Stimulated activated CD8-positive, alpha-beta memory T cell treated with anti-CD3 and anti-CD28 coated beads, Interleukin-2, amount 100 ng/mL, for 1 hour (primary cell): ENCODE data around the gene VEGFA.
"Not testable (repeated sequence)": the region's sequence is repeated elsewhere in the genome, so short reads cannot be mapped to it uniquely, and the experiment has no call there.

Source experiments
- DNase-seq, 2 donors: peaks; one replicate each; pipeline ENCODE4 v3.0.0-alpha.2; 2020; ENCODE audit warnings: low read depth in 2 of 2

Gene VEGFA

GRCh38 chr6:43803055-43803782 lies 33.2 kb downstream of the VEGFA start:
- no peak for DNase-seq

- no peak for DNase-seq
These were observed 34.0 kb downstream of the VEGFA start for GRCh38 chr6:43803783-43804549.

- no peak for DNase-seq
These were observed 34.7 kb downstream of the VEGFA start for GRCh38 chr6:43804550-43805223.

- no peak for DNase-seq
These were observed 35.7 kb downstream of the VEGFA start for GRCh38 chr6:43805699-43806042.

GRCh38 chr6:43806043-43806757 lies 36.2 kb downstream of the VEGFA start:
- no peak for DNase-seq

GRCh38 chr6:43806758-43807227 lies 36.8 kb downstream of the VEGFA start:
- no peak for DNase-seq

GRCh38 chr6:43807228-43808061 lies 37.4 kb downstream of the VEGFA start:
- DNase-seq = no peak

- no peak for DNase-seq
These were observed 38.4 kb downstream of the VEGFA start for GRCh38 chr6:43808412-43808811.

- no peak for DNase-seq
These were observed 39.6 kb downstream of the VEGFA start for GRCh38 chr6:43809417-43810305.

GRCh38 chr6:43810965-43811732 lies 41.1 kb downstream of the VEGFA start:
- no peak for DNase-seq

- DNase-seq = no peak
These were observed 41.7 kb downstream of the VEGFA start for GRCh38 chr6:43811733-43812099.

- no peak for DNase-seq
These were observed 43.0 kb downstream of the VEGFA start for GRCh38 chr6:43812850-43813578.

GRCh38 chr6:43814111-43814510 lies 44.1 kb downstream of the VEGFA start:
- DNase-seq = no peak

- DNase-seq = no peak
These were observed 44.9 kb downstream of the VEGFA start for GRCh38 chr6:43814865-43815264.

GRCh38 chr6:43817192-43817591 lies 47.2 kb downstream of the VEGFA start:
- DNase-seq = no peak

GRCh38 chr6:43818973-43819372 lies 49.0 kb downstream of the VEGFA start:
- DNase-seq = not testable (repeated sequence)

- no peak for DNase-seq
These were observed 49.9 kb downstream of the VEGFA start for GRCh38 chr6:43819958-43820357.

- DNase-seq = no peak
These were observed 50.5 kb downstream of the VEGFA start for GRCh38 chr6:43820486-43820885.
